HEK293T (cell line): ENCODE results near the gene PIK3R5.

ENCODE experiments used
- CTBP1 ChIP-seq: fragments of 450-650 bp; IDR thresholded peaks from 2 replicates; pipeline ENCODE4 v1.6.1; 2016; ENCODE audit warnings: borderline replicate concordance
- ELF4 ChIP-seq: fragments of 450-650 bp; IDR thresholded peaks from 2 replicates; pipeline ENCODE4 v1.6.1; 2017; ENCODE audit warnings: antibody characterized with exemption
- FOXK2 ChIP-seq: fragments of 450-650 bp; IDR thresholded peaks from 2 replicates; pipeline ENCODE4 v1.6.1; 2016; ENCODE audit warnings: mild to moderate bottlenecking
- SP1 ChIP-seq: fragments of 450-650 bp; IDR thresholded peaks from 2 replicates; pipeline ENCODE4 v1.6.1; 2017
- TARDBP ChIP-seq: fragments of 450-650 bp; IDR thresholded peaks from 2 replicates; pipeline ENCODE4 v1.6.1; 2016

- TF ChIP-seq SP1 (no peak), CTBP1 (no peak), FOXK2 (no peak), ELF4 (no peak), TARDBP (no peak)
Observed at GRCh38 chr17:8844229-8845218, 121.0 kb downstream of the PIK3R5 start.
